Nucleus accumbens (tissue), 56 donors: ENCODE measurements around the gene PUS3.

Experiments
- DNase-seq, 56 donors: peaks; one replicate each; lab custom pipeline; 2025; lab: John Stamatoyannopoulos, UW

The PUS3 gene, protein sequence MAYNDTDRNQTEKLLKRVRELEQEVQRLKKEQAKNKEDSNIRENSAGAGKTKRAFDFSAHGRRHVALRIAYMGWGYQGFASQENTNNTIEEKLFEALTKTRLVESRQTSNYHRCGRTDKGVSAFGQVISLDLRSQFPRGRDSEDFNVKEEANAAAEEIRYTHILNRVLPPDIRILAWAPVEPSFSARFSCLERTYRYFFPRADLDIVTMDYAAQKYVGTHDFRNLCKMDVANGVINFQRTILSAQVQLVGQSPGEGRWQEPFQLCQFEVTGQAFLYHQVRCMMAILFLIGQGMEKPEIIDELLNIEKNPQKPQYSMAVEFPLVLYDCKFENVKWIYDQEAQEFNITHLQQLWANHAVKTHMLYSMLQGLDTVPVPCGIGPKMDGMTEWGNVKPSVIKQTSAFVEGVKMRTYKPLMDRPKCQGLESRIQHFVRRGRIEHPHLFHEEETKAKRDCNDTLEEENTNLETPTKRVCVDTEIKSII

DNA sequence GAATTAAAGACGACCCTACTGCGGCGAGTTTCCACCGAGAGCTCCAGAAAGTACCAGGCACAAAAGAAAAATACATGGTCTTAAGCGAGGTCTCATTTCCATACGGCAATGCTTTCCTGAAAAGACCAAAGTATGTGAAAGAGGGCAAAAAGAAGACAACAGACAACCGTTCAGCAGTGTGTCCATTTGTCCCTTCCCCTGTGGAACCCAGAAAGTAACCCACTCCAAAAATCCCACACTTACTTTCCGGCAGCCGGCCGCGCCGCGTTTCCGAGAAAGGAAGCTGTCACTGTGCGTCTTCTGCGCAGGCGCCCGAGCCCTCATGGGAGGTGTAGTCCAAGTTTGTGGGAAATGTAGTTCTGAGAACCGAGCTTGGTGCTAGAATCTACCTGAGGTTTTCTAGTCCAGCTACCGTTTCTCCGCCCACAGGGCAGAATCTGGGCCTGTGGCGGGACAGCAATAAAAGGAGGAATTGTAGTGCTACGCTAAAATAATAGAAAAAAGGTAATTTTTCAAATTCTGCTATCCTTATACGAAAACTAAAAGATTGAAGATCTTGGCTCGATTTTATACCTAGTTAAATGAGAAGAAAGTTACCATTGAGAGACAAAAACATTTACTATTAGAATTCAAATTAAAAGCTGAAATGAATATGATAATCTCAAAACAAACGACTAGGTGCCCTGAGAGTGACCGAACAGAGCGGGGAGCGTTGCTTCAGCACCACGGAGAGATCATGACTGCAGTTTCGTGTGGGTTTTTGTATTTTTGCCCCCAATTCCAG is at the start of gene PUS3:
Gene PUS3 (minus strand): TSS at position 280 of the 784 bp plus-strand sequence. CDS start 6,922 bp downstream, outside the sequence.
- DNase-seq, result peak; percentile 27 to 96 (median 81)

DNA sequence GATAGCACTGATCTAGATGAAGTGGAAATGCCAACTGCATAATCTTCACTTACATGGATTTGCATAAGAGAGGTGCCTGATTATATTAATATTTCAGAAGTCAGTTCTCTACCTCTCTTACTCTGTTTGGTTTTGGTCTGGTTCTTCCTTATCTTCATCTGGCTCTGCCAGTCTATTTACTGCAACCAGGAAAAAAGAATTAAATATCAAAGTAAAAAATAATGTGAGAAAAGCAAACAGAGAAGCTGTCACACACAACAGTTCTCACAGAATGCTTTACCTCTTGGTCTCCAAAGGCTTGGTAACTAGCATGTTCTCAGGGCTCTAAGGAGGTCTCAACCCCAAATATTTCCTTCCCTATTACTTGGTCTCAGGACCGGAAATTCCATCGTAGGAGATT is 49.6 kb upstream of the PUS3 start:
- no peak for DNase-seq

DNA sequence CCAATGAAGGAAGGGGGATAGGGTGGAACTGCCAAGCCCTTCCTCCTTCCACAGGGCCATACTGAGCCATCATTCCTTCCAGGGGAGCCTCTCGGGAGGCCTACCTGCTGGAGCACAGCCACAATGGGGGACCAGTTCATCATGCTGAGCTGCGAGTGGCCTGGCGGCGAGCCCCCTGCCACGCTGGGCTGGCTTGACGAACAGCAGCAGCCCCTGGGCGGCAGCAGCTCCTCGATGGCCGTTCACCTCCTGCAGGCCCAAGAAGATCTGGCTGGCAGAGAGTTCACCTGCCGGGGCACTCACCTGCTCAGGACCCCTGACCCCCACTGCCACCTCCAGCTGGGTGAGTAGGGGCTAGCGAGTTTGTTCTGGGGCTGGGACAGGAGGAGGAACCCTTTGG is 48.7 kb upstream of the PUS3 start:
- no peak for DNase-seq

DNA sequence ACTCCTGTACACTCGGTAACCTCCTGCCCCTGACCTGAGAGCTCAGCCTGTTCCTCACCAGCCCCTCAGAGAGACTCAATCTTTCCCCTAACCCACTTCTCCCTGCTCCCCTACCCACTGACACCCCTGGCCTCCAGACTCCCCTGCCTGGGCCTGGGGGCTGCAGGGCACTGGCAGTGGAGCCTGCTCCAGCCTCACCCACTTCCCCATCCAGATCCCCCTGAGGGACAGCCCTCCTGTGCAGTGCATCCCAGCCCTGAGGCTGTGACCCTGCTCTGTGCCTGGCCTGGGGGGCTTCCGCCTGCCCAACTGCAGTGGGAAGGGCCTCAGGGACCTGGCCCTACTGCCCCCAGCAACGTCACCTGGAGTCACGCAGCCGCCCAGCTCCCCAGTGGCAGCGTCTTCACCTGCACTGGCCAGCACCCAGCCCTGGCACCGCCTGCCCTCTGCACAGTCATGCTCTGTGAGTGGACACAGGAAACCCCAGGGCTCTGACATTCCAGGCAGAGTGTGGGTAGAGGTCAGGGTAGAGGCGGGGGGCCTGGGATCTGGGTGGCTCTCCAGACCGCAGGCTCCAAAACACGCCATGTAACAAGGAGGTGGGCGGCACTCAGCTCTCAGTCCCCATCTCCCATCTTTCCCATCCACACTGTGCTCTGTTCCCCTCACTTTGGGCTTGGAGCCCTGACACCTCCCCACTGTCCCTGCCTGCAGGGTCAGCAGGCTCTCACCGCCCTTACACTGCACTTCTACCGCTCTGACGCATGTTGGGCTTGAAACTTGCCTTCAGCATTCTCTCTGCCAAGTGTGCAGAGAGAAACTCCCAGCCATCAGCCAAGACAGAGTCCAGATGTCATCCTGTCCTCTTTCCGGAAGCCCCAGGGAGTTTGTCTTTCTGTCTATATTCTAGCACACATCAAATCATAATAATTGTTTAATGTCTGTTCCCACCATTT is 48.0 kb upstream of the PUS3 start:
- DNase-seq, result no peak

DNA sequence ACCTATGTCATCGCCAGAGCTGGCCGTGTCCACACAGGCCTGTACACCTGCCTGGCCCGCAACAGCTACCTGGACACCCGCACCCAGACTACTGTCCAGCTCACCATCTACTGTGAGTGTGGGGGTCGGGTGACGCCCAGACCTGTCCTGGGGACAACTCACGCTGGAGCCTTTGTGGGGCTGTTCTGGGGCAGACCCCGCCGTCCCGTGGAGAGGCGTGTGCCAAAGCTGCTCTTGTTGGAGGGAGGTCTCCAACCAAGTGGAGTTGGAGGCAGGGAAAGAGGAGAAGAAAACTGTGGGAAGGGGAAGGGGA is 47.1 kb upstream of the PUS3 start:
- no peak for DNase-seq

DNA sequence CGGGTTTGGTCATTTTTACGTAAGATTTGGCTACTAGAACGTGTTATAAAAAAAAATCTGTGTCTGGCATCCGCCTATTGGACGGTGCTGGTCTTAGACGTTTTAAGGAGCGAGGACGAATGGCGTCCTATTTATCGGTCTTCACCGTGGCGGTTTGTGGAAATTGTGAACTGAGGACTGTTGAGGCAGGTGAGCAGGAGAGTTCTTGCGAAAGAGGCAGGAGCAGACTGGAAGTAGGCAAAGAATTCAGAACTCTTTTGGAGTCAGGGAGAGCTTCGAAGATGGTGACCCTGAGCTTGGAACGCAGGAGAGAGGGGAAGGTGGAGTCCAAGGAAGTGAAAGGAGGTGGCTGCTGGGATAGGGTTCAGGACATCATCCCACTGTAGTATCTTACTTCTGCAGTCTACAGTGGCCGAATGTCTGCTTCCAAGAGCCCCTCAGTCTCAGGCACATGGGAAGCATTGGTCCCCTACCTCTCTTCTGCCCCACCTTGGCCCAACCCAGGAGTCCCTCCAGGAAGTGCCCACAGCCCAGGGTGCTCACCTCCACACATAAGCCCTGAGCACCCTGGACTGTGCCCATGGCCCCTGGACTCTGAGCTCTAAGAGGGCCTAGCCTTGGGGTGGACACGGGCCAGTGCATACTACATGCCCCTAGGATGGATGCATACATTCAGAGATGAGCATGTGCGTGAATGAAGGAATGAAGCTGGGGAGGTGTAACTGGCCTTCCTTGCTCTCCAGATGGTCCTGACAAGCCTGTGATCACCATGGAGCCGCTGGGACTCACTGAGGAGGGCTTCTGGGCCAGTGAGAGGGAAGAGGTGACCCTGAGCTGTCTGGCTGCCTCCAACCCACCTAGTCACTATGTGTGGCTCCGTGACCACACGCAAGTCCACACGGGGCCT is 46.5 kb upstream of the PUS3 start:
- no peak for DNase-seq

DNA sequence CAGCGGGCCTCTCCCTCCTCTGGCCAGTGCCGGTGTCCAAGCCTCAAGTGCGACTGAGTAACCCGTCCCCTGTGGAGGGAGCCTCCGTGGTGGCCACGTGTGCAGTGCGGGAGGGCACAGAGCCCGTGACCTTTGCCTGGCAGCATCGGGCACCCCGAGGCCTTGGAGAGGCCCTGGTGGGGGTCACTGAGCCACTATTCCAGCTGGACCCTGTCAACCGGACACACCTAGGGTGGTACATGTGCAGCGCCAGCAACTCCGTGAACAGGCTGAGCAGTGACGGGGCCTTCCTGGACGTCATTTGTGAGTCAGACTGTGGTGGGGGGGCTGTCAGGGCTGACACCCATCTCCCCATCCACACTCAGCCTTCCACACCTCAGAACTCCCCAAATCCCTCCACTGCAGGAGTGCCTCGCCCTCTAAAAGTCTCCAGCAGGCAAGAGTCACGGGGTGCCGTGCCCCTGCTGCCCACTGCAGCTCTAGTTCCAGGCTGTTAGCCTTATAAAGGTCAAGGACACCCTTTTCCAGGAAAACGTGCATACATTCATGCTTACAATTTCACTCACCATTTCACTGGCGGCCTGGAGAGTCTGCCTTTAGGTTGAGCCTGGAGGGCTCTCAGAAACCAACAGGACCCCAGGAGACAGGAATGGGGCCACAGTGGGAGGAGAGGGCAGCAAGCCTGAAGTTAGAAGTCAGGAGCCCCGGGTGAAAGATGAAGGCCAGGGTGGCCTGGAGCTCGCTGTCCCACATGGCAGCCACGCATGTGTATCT is 45.5 kb upstream of the PUS3 start:
- no peak for DNase-seq

DNA sequence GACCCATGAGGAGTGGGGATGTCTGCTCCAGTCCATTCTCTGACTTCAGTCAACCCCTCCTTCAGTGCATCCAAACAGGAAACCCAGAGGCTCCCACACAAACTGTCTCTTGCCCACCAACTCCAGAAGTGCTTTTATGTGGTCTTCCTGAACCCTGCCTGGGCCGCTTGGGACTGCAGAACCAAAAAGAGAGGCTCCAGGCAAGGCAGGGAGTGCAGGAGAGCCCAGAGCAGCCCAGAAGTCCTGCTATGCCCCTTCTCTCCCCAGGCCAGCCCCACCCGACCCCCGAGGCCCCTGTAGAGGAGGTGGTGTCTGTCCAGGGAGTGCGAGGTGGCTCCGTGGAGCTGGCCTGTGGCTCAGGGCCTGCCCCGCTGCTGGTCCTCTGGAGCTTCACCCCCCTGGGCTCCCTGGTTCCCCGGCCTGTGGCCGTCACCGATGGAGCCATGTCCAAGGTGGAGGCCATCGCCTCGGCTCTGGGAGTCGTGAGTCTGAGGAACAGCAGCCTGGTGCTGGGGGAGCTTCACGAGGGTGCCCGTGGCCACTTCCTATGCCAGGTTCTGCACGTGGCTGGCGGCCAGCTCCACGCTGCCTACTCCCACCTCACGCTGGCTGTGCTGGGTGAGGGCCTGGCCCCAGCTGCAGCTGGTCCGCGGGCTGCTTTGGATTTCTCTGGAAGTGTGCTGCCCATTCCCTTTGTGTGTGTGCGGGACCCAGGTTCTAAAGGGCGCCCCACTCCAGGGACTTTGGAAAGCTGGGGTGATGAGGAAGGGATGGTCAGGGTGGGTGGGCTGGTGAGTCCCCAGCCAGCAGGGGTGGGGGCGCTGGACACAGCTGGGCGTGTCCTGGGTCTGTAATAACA is 44.6 kb upstream of the PUS3 start:
- no peak for DNase-seq

DNA sequence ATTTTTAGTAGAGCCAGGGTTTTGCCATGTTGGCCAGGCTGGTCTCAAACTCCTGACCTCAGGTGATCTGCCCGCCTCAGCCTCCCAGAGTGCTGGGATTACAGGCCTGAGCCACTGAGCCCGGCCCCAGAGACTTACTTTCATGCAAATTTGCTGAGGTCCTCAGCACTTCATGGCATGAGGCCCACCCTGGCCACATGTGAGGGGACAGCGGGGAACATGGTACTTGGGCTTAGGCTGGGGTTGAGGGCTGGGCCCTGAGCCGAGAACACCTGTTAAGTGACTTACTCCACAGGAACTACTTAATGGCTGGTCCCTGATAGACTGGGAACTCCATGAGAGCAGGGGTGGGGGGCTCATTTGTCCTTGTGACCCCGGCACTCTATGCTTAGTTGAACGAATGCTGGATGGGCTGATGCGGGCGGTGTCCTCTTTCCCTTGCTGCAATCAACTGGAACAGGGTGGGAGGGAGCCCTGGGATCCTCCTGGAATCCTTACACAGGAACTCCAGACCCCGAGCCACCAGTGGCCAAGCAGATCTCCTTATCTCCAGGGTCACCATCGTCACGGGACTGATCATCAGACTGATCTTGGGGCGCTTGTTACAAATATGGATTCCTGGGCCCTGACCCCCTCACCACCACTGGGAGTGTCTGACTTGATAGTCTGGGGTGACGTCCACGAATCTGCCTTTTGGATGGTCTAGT is 43.9 kb upstream of the PUS3 start:
- DNase-seq, result no peak

DNA sequence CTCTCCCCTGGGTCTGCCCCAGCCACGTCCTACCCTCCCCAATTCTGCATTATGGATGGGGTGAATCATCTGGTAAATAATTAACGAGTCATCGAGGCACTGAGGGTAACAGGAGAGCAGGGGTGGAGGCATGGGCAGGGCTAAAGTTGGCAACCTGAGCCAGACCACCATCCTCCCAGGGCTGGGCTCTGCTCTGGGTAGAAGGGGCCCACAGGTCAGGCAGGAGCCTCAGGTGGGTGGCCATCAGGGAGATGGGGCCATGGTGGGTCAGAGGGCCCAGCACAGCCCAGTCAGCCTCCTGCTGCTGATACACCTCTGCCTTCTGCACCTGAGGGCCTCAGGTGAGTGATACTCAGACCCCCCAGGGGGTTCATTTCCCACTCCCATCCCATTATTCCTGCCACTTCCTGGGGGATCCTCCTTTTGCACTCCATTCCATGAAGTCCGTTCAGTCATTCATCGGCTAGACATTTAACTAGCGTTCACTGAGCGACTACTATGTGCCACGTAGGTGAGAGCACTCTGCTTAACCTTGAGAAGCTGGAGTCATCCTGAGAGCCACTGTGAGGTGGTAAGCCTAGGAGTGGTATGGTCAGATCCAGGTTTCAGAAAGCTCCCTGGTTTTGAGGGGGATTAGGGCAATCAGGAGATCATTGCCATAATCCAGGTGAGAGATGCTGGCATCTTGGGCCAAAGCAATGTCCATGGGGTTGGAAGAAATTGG is 43.0 kb upstream of the PUS3 start, which contains the start of gene VSIG10L2:
Gene VSIG10L2 (plus strand): TSS at position 248 of the 724 bp plus-strand sequence. CDS start 12 bp downstream, at position 260.
- no peak for DNase-seq

DNA sequence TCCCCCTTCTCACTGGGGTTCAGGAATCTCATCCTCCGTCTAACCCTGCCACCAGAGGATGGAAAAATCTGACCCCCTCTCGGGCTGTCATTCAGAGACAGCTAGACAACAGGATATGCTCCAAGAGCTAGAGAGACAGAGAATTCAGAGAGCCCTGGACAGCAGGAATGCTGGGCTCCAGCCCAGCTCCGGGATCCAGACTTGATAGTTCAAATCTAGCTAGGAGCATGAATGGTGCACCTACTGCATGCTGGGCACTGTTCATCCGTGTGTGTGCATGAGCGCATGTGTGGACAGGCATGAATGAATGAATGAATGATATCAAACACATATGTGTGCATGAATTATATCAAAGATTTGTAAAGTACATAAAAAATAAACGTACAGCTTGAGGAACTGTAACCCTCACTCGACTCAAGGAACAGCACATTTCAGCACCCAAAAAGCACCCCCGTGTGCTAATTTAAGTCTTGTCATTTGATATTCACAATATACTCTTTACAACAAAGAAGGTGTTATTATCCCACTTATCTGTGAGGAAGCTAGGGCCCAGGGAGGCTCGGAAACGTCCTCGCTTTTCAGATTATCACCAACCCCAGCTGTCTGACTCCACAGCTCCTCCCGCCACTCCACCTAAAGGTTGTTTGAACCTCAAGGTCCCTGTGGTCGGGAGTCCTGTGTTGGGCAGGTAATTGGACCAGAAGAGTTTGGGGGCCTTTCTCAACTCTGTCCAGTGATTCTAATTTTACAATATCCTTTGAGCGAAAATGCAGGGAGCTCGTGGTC is 42.2 kb upstream of the PUS3 start:
- peak in 1 of 56 donors; percentile 6 for DNase-seq

DNA sequence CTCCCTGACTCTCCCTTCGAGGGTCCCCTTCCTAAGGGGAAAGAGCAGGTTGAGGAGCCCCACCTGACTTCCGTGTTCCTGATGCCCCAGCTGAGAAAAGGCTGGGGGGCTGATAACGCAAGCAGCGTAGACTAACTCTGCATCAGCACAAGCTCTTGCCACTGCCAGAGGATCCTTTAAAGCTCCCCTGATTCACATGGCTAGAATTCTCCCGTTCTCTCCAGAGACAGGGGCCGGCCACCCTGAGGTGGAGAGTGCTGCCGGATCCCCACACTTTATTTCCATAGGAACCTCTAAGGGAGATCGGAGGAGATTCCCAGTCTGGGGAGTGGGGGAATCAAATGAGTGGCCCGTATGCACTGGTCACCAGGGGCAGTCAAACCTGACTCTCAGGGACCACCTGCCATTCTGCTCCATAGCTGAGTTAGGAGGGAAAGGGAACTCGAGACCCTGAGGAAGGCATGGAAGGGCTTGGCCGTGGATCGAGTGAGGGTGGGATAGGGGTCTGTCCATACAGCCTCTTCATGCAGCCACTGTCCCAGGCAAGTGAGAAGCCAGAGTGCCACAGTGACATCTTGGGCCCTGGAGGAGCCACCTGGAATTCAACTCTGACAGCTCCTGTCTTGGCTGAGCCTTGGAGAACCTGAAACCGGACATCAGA is 41.5 kb upstream of the PUS3 start:
- no peak for DNase-seq

DNA sequence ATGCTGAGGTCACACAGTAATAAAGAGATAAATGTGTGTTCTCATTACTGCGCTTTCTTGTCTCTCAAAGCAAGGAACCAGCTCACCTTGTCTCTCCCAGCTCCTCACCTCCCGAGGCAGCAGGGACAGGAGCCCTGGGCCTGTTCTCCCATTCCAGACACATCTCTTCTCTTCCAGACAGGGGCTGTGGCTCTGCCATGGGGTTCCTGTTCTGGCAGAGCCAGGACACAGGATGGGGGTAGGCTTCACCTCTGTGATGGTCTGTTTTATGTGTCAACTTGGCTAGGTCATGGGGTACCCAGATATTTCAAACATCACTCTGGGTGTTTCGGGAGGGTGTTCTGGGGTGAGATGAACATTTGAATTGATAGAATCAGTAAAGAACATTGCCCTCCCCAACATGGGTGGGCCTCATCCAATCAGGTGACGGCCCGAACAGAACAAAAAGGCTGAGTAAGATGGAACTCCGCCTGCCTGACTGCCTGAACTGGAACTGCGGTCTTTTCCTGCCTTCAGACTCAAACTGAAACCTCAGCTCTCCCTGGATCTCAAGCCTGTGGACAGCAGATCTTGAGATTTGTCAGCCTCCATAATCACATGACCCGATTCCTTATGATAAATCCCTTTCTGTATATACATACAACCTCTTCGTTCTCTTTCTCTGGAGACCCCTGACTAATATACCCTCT is 40.8 kb upstream of the PUS3 start:
- DNase-seq, result no peak

DNA sequence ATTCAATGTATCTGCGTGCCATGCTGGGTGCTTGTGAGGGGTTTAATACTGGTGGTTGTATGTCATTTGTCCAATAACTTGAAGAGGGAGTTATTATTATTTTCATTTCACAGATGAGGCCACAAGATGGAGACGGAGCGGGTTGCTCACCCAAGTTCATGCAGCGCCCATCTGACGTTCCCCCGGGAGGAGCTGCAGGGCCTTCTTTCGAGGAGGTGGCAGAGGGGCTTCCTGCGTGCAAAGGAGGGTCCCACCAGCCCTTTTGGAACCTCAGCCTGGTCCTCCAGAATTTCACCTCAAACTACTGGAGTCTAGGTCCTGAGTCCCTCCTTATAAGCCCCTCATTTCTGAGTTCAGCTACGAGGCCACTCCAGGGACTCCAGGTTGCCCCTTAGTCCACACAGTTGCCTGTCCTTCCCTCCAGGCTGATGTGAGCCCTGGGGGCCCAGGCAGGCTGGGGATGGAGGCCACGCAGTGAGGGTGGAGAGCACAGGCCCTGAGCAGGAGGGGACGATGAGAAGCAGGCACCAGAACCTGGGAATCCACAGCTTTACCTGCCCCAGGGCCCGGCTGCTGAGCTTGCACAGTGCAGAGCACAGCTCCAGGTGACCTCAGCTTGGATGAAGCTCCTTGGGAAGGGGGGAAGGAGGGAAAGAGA is 39.9 kb upstream of the PUS3 start:
- no peak for DNase-seq
